Osteoblast (primary cell): ENCODE data around the gene RINT1. TPM values are rescaled to one million over a fixed set of nuclear protein-coding genes. Genes with fewer than 3 reads are reported as not detected.

Source experiments
- DNase-seq: peaks from one replicate; pipeline ENCODE4 v3.0.0; 2011; ENCODE audit warnings: low spot score, mixed read lengths; ENCODE audit not compliant: insufficient read length; ENCODE audit errors: missing footprints
- H2AFZ ChIP-seq: 2 replicates; pipeline ENCODE4 v1.6.0; 2011; ENCODE audit warnings: mild to moderate bottlenecking, low read length
- H3K27ac ChIP-seq: 2 replicates; pipeline ENCODE4 v1.5.1; 2011; ENCODE audit warnings: mild to moderate bottlenecking, low read depth, low read length, moderate library complexity
- H3K27me3 ChIP-seq: 2 replicates; pipeline ENCODE4 v1.6.0; 2012; ENCODE audit warnings: mild to moderate bottlenecking, control low read depth, inconsistent platforms, low read length, moderate library complexity; ENCODE audit not compliant: insufficient read depth
- H3K36me3 ChIP-seq: 2 replicates; pipeline ENCODE4 v1.5.1; 2011; ENCODE audit warnings: mild to moderate bottlenecking, low read length, control low read depth, moderate library complexity; ENCODE audit not compliant: insufficient read depth
- H3K4me1 ChIP-seq: 2 replicates; pipeline ENCODE4 v1.5.1; 2011; ENCODE audit warnings: mild to moderate bottlenecking, low read length, control low read depth, moderate library complexity; ENCODE audit not compliant: insufficient read depth
- H3K4me2 ChIP-seq: 2 replicates; pipeline ENCODE4 v1.6.0; 2011; ENCODE audit warnings: mild to moderate bottlenecking, low read length; ENCODE audit not compliant: insufficient read depth
- H3K4me3 ChIP-seq: fragments of 200-600 bp; sonication (generic); 3 replicates; pipeline ENCODE4 v1.5.1; 2012; ENCODE audit warnings: mild to moderate bottlenecking, low read length, inconsistent platforms; ENCODE audit not compliant: insufficient read depth
- H3K79me2 ChIP-seq: 2 replicates; pipeline ENCODE4 v1.6.0; 2012; ENCODE audit warnings: mild to moderate bottlenecking, low read length, control low read depth, inconsistent platforms; ENCODE audit not compliant: insufficient read depth
- H3K9me3 ChIP-seq: 2 replicates; pipeline ENCODE4 v1.5.1; 2011; ENCODE audit warnings: low read depth, low read length, control low read depth
- H4K20me1 ChIP-seq: 2 replicates; pipeline ENCODE4 v1.6.0; 2012; ENCODE audit warnings: mild to moderate bottlenecking, low read length, control low read depth; ENCODE audit not compliant: insufficient read depth
- total RNA-seq: library from RNA; depleted of rRNA; stranded (reverse); fragments of >200 nt; gene quantifications from 2 replicates; pipeline ENCODE4 v1.2.3, GENCODE V29; 2012
- TF ChIP-seq, protein P1 (sequence below): IDR thresholded peaks from 2 replicates; pipeline ENCODE4 v1.5.1; 2011; ENCODE audit warnings: mild to moderate bottlenecking, low read depth, low read length, moderate library complexity; ENCODE audit errors: extremely low read depth

Gene RINT1
- total RNA-seq, 1 donor = 16.6 TPM

DNA sequence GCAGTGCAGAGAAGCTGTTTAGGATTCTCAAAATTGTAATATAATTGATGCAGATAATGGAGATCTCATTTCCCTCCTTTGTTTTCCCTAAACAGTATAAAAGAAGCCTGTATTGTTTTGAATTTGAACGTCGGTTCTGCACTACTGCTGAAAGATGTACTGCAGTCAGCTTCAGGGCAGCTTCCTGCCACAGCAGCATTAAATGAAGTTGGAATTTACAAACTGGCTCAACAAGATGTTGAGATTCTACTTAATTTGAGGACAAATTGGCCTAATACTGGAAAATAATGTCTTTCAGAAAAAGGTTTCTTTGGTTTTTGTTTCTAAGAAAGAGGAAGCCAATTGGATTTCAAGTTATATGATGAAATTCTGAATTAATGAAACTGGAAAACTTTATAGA lies 35.0 kb downstream of the RINT1 start:
- Histone ChIP-seq H3K27ac (no peak overlapping the region), H4K20me1 (no peaks in the 10 kb centered on the region), H3K9me3 (no peaks in the 10 kb centered on the region), H3K4me3 (no peak overlapping the region), H3K4me1 (no peaks in the 10 kb centered on the region), H3K4me2 (no peak overlapping the region), H3K79me2 (no peaks in the 10 kb centered on the region), H3K36me3 (peaks cover 53% of the 10 kb centered on the region), H2AFZ (no peak overlapping the region), H3K27me3 (no peaks in the 10 kb centered on the region)
- no peak for DNase-seq
- TF ChIP-seq, protein P1, sequence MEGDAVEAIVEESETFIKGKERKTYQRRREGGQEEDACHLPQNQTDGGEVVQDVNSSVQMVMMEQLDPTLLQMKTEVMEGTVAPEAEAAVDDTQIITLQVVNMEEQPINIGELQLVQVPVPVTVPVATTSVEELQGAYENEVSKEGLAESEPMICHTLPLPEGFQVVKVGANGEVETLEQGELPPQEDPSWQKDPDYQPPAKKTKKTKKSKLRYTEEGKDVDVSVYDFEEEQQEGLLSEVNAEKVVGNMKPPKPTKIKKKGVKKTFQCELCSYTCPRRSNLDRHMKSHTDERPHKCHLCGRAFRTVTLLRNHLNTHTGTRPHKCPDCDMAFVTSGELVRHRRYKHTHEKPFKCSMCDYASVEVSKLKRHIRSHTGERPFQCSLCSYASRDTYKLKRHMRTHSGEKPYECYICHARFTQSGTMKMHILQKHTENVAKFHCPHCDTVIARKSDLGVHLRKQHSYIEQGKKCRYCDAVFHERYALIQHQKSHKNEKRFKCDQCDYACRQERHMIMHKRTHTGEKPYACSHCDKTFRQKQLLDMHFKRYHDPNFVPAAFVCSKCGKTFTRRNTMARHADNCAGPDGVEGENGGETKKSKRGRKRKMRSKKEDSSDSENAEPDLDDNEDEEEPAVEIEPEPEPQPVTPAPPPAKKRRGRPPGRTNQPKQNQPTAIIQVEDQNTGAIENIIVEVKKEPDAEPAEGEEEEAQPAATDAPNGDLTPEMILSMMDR = no peak

DNA sequence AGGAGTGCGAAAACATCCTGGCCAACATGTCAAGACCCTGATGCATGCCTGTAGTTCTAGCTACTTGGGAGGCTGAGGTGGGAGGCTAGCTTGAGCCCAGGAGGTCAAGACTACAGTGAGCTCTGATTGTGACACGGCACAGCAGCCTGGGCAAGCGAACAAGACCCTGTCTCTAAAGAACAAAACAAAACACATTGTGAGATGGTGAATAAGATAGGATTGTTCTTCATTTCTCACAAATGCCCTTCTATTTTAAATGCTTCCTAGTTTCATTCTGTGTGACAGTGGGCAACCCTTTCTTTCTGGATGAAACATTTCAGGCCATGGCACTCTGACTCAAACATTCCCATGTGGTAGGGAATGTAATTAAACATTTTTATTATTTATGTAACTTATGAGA lies 35.8 kb downstream of the RINT1 start:
- no peaks in the 10 kb centered on the region for H3K9me3 ChIP-seq
- H3K79me2 ChIP-seq = no peaks in the 10 kb centered on the region
- TF ChIP-seq, protein P1 = no peak
- H3K36me3 ChIP-seq = peaks cover 50% of the 10 kb centered on the region
- no peak overlapping the region for H3K4me3 ChIP-seq
- no peak overlapping the region for H3K4me2 ChIP-seq
- no peak overlapping the region for H3K27ac ChIP-seq
- H2AFZ ChIP-seq = no peak overlapping the region
- no peaks in the 10 kb centered on the region for H4K20me1 ChIP-seq
- no peak for DNase-seq
- no peaks in the 10 kb centered on the region for H3K4me1 ChIP-seq
- no peaks in the 10 kb centered on the region for H3K27me3 ChIP-seq

DNA sequence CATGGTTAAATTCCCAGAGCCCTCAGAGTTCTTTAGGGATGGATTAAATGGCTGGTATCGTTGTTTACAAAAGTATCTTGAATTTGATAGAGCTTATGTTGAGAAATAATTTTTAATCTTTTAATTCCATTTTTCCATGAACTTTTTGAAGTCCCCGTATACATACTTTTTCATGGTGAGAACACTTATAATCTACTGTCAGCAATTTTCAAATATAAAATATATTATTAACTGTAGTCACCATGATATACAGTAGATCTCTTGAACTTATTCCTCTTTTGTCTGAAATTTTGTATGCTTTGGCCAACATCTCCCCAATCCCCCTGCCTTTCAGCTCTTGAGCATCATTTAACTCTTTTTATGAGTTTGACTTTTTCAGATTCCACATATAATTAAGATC lies 39.9 kb downstream of the RINT1 start:
- H3K36me3 ChIP-seq = peaks cover 15% of the 10 kb centered on the region
- no peak overlapping the region for H2AFZ ChIP-seq
- no peaks in the 10 kb centered on the region for H3K4me1 ChIP-seq
- H3K79me2 ChIP-seq = no peaks in the 10 kb centered on the region
- H3K27ac ChIP-seq = no peak overlapping the region
- TF ChIP-seq, protein P1 = no peak
- no peak overlapping the region for H3K4me3 ChIP-seq
- H3K4me2 ChIP-seq = no peak overlapping the region
- no peaks in the 10 kb centered on the region for H3K27me3 ChIP-seq
- H3K9me3 ChIP-seq = no peaks in the 10 kb centered on the region
- DNase-seq = no peak
- no peaks in the 10 kb centered on the region for H4K20me1 ChIP-seq

DNA sequence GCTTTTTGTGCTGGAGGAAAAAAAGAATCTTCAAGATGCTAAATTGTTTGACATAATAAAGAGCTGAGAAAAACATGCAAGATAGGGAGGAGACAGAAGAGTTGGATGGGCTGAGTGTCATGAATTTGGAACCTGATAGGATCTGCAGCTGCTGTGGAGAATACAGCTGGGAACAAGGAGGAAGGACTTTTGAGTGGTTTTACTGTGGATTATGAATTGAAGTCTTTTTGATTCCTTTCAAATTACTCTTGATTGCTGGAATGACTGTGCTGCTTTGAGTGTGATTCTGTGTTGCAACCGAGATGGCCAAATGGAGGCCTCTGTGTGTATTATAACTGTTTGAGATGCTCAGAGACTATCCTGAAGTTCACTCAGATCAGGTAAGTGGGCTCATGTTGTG lies 45.2 kb downstream of the RINT1 start:
- Histone ChIP-seq H3K36me3 (no peaks in the 10 kb centered on the region), H4K20me1 (no peaks in the 10 kb centered on the region), H3K27me3 (no peaks in the 10 kb centered on the region), H3K9me3 (no peaks in the 10 kb centered on the region), H3K27ac (no peak overlapping the region), H2AFZ (no peak overlapping the region), H3K79me2 (no peaks in the 10 kb centered on the region), H3K4me3 (no peak overlapping the region), H3K4me1 (no peaks in the 10 kb centered on the region), H3K4me2 (no peak overlapping the region)
- TF ChIP-seq, protein P1 = no peak
- no peak for DNase-seq
